Measurements from ENCODE around the gene KRTAP23-1.

DNA sequence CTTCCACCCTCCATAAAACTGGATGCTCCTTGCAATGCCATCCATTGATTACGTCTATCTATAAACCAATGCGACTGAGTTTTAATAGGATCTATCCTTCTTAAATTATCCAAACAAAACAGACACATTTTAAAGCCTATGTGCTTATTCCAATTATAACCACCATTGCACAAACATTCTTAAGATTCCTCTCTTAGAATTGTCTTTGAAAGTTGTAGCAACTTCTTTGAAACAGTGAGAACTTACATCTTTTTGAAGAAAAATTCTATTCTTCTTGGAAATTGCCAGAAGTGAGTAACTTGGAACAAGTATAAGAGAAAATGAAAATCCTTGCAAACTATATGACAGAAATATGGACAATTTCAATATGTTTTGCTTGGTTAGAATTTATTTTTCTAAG lies 28.2 kb downstream of the KRTAP23-1 start, which contains the start of gene KRTAP26-1:
- TF ChIP-seq CTCF (conservative IDR thresholded peaks at IDR 0.05; ENCODE audit: low read length), result no peak
- TF ChIP-seq EZH2phosphoT487 (IDR thresholded peaks at IDR 0.05; ENCODE audit: borderline replicate concordance, low read depth, low read length), result no peak
